SH-SY5Y (cell line): ENCODE data around the gene PLEKHG5.

Experiments
- GATA2 ChIP-seq: IDR thresholded peaks from 2 replicates; pipeline ENCODE4 v1.6.1; 2011; ENCODE audit warnings: mild to moderate bottlenecking, low read depth, low read length
- GATA3 ChIP-seq: IDR thresholded peaks from 2 replicates; pipeline ENCODE4 v1.6.1; 2011; ENCODE audit warnings: low read depth, mild to moderate bottlenecking, low read length, moderate library complexity

- no peak for TF ChIP-seq GATA3
- TF ChIP-seq GATA2, result no peak
Measured at GRCh38 chr1:6497215-6497866, 5.9 kb upstream of the PLEKHG5 start.
